Mesothelial cell of epicardium (in vitro differentiated cells): Measurements from ENCODE around the gene CPLANE1. TPM values are rescaled to one million over a fixed set of nuclear protein-coding genes. Genes with fewer than 3 reads are reported as not detected.
"Not testable (repeated sequence)": the region's sequence is repeated elsewhere in the genome, so short reads cannot be mapped to it uniquely, and the experiment has no call there.

Experiments used
- DNase-seq, 2 experiments: peaks; one replicate each; pipeline ENCODE4 v3.0.0; 2021; ENCODE audit warnings: low spot score in 2 of 2; ENCODE audit not compliant: unreplicated experiment in 2 of 2
- H3K27ac Mint-ChIP-seq: 2 replicates; pipeline ENCODE4 v1.8.0; 2021; ENCODE audit warnings: mixed read lengths
- H3K27me3 Mint-ChIP-seq: 2 replicates; pipeline ENCODE4 v1.8.0; 2021; ENCODE audit warnings: low read depth, mixed read lengths
- H3K36me3 Mint-ChIP-seq: 2 replicates; pipeline ENCODE4 v1.8.0; 2021; ENCODE audit warnings: mixed read lengths
- H3K4me1 Mint-ChIP-seq: 2 replicates; pipeline ENCODE4 v1.8.0; 2021; ENCODE audit warnings: mixed read lengths
- H3K4me3 Mint-ChIP-seq: 2 replicates; pipeline ENCODE4 v1.8.0; 2021; ENCODE audit warnings: mild to moderate bottlenecking, moderate library complexity, mixed read lengths
- H3K9me3 Mint-ChIP-seq: 2 replicates; pipeline ENCODE4 v1.8.0; 2021; ENCODE audit warnings: mixed read lengths
- total RNA-seq: library from RNA; stranded (reverse); gene quantifications from 3 replicates; pipeline ENCODE4 v1.2.1, GENCODE V29; 2021
- TF ChIP-seq, protein P1 (sequence below): fragments of 200-600 bp; sonication (generic); IDR thresholded peaks from one replicate; pipeline ENCODE4 v1.5.0; 2021; ENCODE audit warnings: antibody characterized with exemption; ENCODE audit not compliant: unreplicated experiment

CPLANE1 gene
- total RNA-seq, 1 donor from 2014 or later: 32.3 TPM

DNA sequence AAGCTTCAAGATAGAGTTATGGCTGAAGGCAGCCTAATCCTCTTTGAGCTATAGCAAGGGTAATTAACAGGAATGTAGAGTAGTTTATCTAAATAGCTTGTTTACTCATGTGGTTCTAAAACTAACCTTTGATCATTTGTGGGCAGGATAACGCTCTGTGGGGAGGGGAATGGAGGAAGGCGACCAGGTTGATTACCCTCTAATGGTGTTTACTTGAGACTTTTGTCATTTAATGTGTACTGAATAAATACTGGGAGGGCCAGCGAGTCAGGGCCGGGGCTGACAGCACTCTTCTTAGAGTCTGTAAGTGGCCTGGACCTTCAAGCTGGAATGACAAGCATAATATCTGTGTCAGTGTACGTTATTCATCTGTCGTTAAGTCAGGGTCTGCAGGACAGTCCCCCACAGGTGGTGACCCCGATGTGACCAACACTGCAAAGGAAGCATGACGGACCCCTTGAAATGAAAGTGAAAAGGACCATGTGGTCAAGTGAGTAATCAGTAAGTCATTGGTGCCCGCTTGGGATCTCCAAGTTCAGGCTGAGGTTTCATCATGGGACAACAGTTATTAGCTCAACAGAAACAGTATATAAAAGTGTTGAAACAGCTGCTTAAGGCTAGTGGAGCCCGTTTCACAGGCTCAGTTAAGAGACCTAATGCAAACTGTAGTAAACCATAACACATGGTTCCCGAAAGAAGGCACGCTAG is 162.6 kb downstream of the CPLANE1 start:
- peaks cover 56% of the 10 kb centered on the region for H3K9me3 Mint-ChIP-seq
- no peak for DNase-seq
- no peaks in the 10 kb centered on the region for H3K4me1 Mint-ChIP-seq
- TF ChIP-seq, protein P1, sequence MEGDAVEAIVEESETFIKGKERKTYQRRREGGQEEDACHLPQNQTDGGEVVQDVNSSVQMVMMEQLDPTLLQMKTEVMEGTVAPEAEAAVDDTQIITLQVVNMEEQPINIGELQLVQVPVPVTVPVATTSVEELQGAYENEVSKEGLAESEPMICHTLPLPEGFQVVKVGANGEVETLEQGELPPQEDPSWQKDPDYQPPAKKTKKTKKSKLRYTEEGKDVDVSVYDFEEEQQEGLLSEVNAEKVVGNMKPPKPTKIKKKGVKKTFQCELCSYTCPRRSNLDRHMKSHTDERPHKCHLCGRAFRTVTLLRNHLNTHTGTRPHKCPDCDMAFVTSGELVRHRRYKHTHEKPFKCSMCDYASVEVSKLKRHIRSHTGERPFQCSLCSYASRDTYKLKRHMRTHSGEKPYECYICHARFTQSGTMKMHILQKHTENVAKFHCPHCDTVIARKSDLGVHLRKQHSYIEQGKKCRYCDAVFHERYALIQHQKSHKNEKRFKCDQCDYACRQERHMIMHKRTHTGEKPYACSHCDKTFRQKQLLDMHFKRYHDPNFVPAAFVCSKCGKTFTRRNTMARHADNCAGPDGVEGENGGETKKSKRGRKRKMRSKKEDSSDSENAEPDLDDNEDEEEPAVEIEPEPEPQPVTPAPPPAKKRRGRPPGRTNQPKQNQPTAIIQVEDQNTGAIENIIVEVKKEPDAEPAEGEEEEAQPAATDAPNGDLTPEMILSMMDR: no peak
- peaks cover 70% of the 10 kb centered on the region for H3K36me3 Mint-ChIP-seq
- no peak overlapping the region for H3K4me3 Mint-ChIP-seq
- no peak overlapping the region for H3K27ac Mint-ChIP-seq
- H3K27me3 Mint-ChIP-seq: no peaks in the 10 kb centered on the region

DNA sequence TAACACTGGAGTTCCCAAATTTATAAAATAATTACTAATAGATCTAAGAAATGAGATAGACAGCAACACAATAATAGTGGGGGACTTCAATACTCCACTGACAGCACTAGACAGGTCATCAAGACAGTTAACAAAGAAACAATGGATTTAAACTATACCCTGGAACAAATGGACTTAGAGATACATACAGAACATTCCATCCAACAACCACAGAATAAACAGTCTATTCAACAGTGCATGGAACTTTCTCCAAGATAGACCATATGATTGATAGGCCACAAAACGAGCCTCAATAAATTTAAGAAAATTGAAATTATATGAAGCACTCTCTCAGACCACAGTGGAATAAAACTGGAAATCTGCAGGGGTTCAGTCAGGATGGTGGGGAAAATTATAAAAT is 163.2 kb downstream of the CPLANE1 start:
- not testable (repeated sequence) for H3K27ac Mint-ChIP-seq, H3K4me1 Mint-ChIP-seq, H3K27me3 Mint-ChIP-seq, H3K4me3 Mint-ChIP-seq, DNase-seq
- Mint-ChIP-seq H3K9me3 (peaks cover 55% of the 10 kb centered on the region), H3K36me3 (peaks cover 69% of the 10 kb centered on the region)

DNA sequence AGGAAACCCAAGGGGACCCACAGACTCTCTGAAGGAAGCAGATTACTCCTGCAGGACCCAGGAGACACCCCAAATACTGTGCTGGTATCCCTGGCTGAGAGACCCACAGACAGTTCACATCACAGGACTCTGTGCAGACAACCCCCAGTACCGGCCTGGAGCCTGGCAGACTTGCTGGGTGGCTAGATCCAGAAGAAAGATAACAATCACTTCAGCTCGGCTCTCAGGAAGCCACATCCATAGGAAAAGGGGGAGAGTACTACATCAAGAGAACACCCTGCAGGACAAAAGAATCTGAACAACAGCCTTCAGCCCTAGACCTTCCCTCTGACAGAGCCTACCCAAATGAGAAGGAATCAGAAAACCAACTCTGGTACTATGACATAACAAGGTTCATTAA is 166.2 kb downstream of the CPLANE1 start:
- H3K27me3 Mint-ChIP-seq, H3K4me3 Mint-ChIP-seq, H3K4me1 Mint-ChIP-seq, H3K27ac Mint-ChIP-seq, DNase-seq: not testable (repeated sequence)
- H3K9me3 Mint-ChIP-seq: peaks cover 48% of the 10 kb centered on the region
- H3K36me3 Mint-ChIP-seq: peaks cover 63% of the 10 kb centered on the region

DNA sequence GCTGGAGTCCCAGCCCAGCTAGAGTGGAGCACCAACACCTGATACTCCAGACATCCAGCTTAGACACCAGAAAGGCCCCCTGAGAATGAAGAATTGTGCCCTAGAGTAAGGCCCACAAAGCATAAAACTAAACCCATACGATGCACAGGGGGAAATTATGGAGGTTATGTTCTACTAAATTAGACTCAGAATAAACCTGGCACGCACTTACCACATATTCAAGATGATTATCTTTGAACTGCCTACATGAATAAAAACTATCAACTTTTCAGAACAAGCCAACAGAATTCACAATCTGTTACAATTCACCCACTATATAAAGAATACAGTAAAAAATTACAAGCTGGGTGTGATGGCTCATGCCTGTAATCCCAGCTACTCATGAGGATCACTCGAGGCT is 168.5 kb downstream of the CPLANE1 start:
- no peak overlapping the region for H3K27ac Mint-ChIP-seq
- H3K36me3 Mint-ChIP-seq: peaks cover 51% of the 10 kb centered on the region
- no peak overlapping the region for H3K4me3 Mint-ChIP-seq
- peaks cover 33% of the 10 kb centered on the region for H3K9me3 Mint-ChIP-seq
- no peaks in the 10 kb centered on the region for H3K27me3 Mint-ChIP-seq
- TF ChIP-seq, protein P1: no peak
- no peak for DNase-seq
- H3K4me1 Mint-ChIP-seq: no peaks in the 10 kb centered on the region

DNA sequence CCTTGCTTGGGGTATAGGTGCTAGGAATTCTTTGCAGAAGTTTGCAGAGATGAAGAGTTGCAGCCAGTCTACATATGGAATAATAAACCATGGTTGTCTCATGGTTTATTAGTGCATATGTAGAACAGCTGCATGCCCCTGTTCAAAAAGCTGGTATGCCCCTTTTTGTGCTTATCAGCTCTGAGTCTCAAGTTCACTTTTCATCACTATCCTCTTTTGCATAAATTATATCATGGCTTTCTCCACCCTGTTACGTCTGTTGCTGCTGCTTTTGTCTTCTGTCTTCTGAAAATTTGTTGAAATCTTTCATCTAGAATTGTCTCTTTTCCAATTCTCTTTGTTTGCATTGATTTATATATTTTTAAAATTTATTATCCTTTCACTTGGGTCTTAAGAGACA is 172.0 kb downstream of the CPLANE1 start:
- H3K4me1 Mint-ChIP-seq: no peaks in the 10 kb centered on the region
- no peak overlapping the region for H3K4me3 Mint-ChIP-seq
- H3K9me3 Mint-ChIP-seq: peaks cover 12% of the 10 kb centered on the region
- no peak overlapping the region for H3K27ac Mint-ChIP-seq
- no peaks in the 10 kb centered on the region for H3K27me3 Mint-ChIP-seq
- TF ChIP-seq, protein P1: no peak
- peaks cover 22% of the 10 kb centered on the region for H3K36me3 Mint-ChIP-seq
- no peak for DNase-seq

DNA sequence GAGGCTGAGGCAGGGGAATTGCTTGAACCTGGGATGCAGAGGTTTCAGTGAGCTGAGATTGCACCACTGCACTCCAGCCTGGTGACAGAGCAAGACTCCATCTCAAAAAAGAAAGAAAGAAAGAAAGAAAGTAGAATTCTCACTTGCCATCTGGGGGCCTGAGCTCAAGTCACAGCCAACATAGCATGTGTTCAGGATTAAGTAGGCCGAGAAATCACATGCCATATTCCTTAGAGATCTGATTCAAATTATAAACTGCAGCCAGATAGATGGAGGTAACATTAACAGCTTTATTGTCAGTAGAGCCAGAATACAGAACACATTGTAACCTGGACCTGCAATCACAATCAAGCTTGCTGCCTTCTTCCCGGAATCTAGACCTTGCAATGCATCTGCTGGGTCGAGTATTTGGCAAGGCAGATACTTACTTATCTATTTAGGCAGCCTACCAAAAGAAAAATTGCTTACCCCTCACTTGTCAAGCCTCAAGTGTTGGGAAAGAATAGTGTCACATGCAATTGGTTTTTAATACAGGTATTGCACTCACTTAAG is 173.7 kb downstream of the CPLANE1 start:
- Mint-ChIP-seq H3K27me3 (no peaks in the 10 kb centered on the region), H3K4me3 (no peak overlapping the region), H3K4me1 (no peaks in the 10 kb centered on the region), H3K9me3 (peaks cover 12% of the 10 kb centered on the region), H3K36me3 (peaks cover 19% of the 10 kb centered on the region), H3K27ac (no peak overlapping the region)
- TF ChIP-seq, protein P1: no peak
- DNase-seq: no peak
